HG02943 (cell line): ENCODE data around the gene RPL35.

Experiments used
- ATAC-seq: cut with Tn5 transposase; IDR thresholded peaks from one replicate; pipeline ENCODE4 v1.9.1; 2021; ENCODE audit warnings: mild to moderate bottlenecking, low read depth, moderate library complexity; ENCODE audit not compliant: unreplicated experiment

RPL35 gene

DNA sequence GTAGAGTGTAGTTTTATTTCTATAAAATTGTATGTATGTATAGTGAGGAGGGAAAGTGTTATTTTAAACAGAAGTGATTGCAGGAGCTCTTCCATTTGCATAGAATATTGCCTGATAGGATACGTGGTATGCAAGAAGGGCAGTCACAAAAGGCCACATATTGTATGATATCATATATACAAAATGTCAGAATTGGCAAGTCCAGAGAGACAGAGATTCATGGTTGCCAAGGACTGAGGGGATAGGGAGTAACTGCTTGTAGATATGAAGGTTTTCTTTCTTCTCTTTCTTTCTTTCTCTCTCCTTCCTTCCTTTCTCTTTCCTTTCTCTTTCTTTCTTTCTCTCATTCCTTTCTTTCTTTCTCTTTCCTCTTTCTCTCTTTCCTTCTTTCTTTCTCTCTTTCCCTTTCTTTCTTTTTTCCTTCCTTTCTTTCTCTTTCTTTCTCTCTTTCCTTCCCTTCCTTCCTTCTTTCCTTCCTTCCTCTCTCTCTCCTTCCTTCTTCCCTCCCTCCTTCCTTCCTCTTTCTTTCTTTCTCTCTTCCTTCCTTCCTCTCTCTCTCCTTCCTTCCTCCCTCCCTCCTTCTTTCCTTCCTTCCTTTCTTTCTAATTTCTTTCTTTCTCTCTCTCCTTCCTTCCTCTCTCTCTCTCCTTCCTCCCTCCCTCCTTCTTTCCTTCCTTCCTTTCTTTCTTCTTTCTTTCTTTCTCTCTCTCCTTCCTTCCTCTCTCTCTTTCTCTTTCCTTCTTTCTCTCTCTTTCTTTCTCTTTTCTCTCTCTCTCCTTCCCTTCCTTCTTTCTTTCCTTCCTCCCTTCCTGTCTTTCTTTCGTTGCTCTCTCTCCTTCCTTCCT is 33.0 kb downstream of the RPL35 start:
- ATAC-seq: no peak

GRCh38 chr9:124820698-124821623 is 40.8 kb downstream of the RPL35 start:
- ATAC-seq: no peak

DNA sequence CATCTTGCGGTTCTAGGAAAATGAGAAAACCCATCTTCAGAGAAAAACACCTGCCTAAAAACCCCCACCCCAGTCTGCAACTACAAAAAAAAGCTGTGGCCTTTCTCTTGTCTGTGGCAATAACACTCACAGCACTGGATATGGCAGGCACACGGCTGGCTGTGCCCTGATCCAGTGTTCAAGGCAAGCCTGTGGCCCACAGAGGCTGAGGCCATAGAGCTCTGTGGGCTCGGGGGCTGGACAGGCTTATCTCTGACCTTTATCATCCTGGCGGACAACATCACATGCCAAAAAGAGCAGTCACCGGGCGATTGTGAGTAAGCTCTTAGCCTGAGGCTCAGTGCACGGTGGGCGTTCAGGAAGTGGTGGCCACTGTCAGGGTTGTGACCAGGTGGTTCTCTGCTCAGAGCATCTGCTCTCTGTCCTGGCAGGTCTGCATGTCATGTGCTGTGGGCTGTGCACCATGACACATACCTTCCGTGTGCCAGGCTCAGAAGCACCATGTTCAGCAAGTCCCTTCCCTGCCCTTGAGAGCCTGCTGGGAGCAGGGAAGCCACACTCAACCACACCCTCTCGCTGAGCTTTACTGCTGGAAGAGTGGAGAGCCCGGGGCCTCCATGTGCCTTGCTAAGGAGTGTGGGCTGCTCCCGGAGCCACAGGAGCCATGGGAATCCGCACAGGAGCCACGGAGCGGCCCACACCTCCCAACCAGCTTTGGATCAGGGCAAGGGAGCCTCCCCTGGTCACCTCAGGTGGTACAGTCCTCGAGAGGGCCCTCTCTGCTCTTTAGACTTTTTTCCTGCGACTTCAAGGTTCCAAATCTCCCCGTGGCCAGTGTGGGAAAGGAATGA is 43.1 kb downstream of the RPL35 start:
- ATAC-seq: no peak

- no peak for ATAC-seq
Observed at GRCh38 chr9:124815601-124816000, 46.2 kb downstream of the RPL35 start.

DNA sequence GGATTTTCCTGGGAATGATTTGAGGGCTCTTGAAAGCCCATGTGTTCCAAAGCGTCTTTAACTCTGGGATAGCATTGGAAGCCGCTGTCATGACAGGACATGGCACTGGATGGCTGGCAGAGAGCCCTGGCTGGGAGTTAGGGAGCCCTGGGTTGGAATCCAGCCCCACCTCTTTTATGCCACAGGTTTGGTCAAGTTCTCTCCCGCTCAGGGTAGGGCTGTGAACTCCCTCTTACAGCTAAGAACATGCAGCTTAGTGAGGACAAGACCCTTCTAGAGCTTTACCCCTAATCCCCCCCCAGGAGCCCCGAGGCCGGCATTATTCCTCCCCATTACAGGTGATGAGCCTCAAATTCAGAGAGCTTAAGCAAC is 47.6 kb downstream of the RPL35 start:
- ATAC-seq: no peak

GRCh38 chr9:124813501-124814163 is 48.1 kb downstream of the RPL35 start:
- no peak for ATAC-seq

DNA sequence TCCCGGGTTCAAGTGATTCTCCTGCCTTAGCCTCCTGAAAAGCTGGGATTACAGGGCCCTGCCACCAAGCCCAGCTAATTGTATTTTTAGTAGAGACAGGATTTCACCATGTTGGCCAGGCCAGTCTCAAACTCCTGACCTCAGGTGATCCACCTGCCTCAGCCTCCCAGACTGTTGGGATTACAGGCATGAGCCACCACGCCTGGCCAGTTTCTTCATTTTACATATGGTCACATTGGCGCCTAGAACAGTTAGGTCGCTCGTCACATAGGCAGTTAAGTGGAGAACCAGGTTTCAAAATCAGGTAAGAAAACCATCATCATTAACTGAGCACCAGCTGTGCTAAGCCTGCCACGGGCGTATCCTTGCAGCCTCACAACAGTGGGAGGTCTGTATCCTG is 48.7 kb downstream of the RPL35 start:
- no peak for ATAC-seq

DNA sequence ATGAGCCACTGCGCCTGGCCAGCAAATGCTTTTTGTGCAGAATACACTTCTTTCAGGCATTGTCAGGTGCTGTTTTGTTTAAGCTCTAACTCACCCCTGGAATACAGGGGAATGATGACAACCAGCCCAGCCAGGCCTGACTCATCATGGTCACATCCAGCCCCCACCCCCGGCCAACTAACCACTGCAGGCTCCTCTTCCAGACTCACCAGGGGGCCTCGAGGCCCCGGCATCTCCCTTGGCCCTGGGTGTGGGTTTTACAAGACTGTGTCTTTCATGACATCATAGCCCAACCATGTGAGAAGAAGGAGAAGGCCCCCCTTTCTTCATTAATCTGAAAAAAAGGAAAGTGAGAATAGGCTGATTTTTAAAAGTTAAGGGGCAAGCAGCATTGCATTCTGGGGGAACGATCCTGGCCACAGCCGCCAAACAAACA is 49.3 kb downstream of the RPL35 start:
- ATAC-seq: no peak

GRCh38 chr9:124810663-124811355 is 50.9 kb downstream of the RPL35 start:
- ATAC-seq: no peak

DNA sequence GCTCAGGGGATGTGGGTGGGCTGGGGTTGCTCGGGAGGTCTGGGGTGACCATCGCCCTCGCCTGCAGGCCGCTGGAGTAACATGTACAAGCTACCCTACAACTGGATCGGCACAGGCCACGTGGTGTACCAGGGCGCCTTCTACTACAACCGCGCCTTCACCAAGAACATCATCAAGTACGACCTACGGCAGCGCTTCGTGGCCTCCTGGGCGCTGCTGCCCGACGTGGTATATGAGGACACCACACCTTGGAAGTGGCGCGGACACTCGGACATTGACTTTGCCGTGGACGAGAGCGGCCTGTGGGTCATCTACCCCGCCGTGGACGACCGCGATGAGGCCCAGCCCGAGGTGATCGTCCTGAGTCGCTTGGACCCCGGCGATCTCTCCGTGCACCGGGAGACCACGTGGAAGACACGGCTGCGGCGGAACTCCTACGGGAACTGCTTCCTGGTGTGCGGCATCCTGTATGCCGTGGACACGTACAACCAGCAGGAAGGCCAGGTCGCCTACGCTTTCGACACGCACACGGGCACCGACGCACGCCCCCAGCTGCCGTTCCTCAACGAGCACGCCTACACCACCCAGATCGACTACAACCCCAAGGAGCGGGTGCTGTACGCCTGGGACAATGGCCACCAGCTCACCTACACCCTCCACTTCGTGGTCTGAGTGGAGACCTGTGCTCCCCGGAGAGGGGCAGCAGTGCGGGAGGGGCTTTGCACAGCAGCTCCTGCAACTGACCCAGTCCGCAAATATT is 51.8 kb downstream of the RPL35 start:
- no peak for ATAC-seq

DNA sequence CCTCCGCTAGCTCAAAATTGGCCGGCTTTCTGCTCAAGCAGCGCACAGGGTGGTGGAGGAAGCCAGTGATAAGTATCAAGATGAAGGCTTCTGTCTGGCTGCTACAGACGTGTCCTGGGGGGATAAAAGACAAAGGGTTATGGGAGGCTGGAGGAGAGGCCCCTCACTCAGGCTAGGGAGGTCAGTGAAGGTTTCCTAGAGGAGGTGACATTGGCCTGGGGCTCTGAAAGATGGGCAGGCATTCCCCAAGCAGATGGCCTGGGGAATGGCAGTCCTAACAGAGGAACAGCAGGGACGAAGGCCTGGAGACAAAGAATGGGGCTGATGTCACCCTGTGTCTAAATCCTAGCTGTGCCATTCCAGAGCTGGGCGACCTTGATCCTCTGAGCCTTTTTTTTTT is 52.5 kb downstream of the RPL35 start:
- ATAC-seq: no peak

DNA sequence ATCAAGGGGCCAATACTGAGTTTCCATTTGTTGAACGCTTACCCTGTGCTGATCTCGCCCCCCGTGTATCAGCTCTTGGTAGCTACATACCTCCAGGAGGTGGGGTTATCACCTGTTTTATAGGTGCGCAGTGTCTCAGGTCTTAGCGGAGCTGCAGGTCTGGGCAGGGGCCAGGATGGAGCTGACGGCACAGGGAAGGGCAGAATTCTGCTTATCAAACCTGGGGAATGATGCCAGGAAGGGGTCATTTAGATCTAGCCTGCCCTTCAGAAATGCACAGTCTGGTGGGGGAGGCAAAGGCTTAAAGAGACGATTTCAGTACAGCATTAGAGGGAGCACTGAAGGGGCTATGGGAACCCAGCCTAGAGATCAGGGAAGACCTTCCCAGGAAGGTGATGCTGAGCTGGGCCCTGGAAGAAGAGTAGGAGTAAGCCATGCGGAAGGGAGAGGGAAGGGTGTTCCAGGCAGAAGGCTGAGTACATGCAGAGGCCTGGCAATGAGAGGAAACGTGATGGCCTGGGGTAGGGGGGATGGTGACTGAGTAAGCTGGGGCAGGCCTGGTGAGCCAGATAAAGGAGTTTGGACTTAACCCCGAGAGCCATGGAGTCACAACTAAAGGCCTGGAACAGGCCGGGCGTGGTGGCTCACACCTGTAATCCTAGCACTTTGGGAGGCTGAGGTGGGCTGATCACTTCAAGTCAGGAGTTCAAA is 53.4 kb downstream of the RPL35 start:
- ATAC-seq: no peak
